GM23248 (cell line): ENCODE results near the gene C1QTNF3.

Source experiments
- EZH2 ChIP-seq: fragments of 200-600 bp; sonication (generic); IDR thresholded peaks from 2 replicates; pipeline ENCODE4 v1.6.1; 2018; ENCODE audit warnings: antibody characterized with exemption, mild to moderate bottlenecking; ENCODE audit not compliant: insufficient read depth, poor library complexity, severe bottlenecking
- EZH2phosphoT487 ChIP-seq: fragments of 200-600 bp; sonication (generic); IDR thresholded peaks from 2 replicates; pipeline ENCODE4 v1.6.1; 2018; ENCODE audit warnings: antibody characterized with exemption, moderate library complexity, mild to moderate bottlenecking, low read depth; ENCODE audit not compliant: insufficient read depth

DNA sequence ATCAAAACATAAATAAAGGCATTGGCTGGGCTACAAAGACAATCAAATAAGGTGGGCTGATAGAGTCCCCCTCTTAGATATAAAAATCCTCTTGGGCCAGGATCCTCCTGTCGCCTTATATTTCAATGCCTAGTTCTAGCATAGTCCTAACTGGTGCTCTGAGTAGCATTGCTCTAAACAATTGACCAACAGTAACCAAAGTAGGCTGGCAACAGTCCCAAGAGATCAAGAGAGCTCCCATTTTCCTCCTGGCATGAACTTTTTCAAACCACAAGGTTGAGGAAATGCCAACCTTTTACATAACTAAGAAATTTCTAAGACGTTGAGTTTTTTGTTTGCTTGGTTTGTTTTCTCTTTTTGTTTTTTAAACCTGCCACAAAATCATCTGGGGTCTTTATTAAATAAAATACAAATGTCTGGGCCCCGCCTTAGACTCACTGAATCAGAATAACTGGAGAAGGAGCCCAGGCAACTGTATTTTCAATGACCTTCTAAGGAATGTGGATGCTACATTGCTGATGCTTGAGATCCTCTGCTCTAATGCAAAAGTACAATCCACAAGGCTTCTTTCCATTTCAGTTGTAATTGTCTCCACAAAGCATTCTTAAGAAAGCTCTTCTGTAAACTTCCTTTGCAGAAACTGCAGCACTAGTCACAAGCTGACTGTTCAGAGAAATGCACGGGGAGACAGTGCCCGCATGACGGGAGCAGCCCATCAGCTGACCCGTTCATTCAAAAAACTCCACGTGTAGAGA lies 61.4 kb downstream of the C1QTNF3 start:
- TF ChIP-seq EZH2 (no peak), EZH2phosphoT487 (no peak)
